EL (cell line): Measurements from ENCODE around the gene HLA-DRB1.
"Not testable (repeated sequence)": the region's sequence is repeated elsewhere in the genome, so short reads cannot be mapped to it uniquely, and the experiment has no call there.

Experiments
- DNase-seq: peaks from one replicate; pipeline ENCODE4 v3.0.0-alpha.2; 2016

The HLA-DRB1 gene

GRCh38 chr6:32608362-32608761 lies 18.7 kb upstream of the HLA-DRB1 start:
- DNase-seq = no peak

- no peak for DNase-seq
These were observed 18.3 kb upstream of the HLA-DRB1 start for GRCh38 chr6:32607988-32608298.

GRCh38 chr6:32607263-32607987 lies 17.8 kb upstream of the HLA-DRB1 start:
- DNase-seq = no peak

- no peak for DNase-seq
These were observed 14.8 kb upstream of the HLA-DRB1 start for GRCh38 chr6:32604434-32604877.

GRCh38 chr6:32603888-32604287 lies 14.2 kb upstream of the HLA-DRB1 start:
- no peak for DNase-seq

- DNase-seq = no peak
These were observed 13.6 kb upstream of the HLA-DRB1 start for GRCh38 chr6:32603222-32603621.

GRCh38 chr6:32602383-32602782 lies 12.7 kb upstream of the HLA-DRB1 start:
- no peak for DNase-seq

- no peak for DNase-seq
These were observed 7.4 kb upstream of the HLA-DRB1 start for GRCh38 chr6:32597024-32597423.

- not testable (repeated sequence) for DNase-seq
These were observed 1.1 kb upstream of the HLA-DRB1 start for GRCh38 chr6:32590713-32591112.

GRCh38 chr6:32588156-32588555 lies 1.5 kb downstream of the HLA-DRB1 start:
- no peak for DNase-seq

GRCh38 chr6:32583527-32583898 lies 6.1 kb downstream of the HLA-DRB1 start:
- no peak for DNase-seq

GRCh38 chr6:32581315-32582095 lies 8.1 kb downstream of the HLA-DRB1 start:
- no peak for DNase-seq

GRCh38 chr6:32580593-32580992 lies 9.1 kb downstream of the HLA-DRB1 start:
- DNase-seq = no peak

GRCh38 chr6:32578962-32579361 lies 10.7 kb downstream of the HLA-DRB1 start:
- no peak for DNase-seq

- DNase-seq = not testable (repeated sequence)
These were observed 12.2 kb downstream of the HLA-DRB1 start for GRCh38 chr6:32577493-32577892.

GRCh38 chr6:32576250-32576649 lies 13.4 kb downstream of the HLA-DRB1 start:
- no peak for DNase-seq

- DNase-seq = no peak
These were observed 19.2 kb downstream of the HLA-DRB1 start for GRCh38 chr6:32570363-32570905.

GRCh38 chr6:32568561-32568960 lies 21.1 kb downstream of the HLA-DRB1 start:
- no peak for DNase-seq

GRCh38 chr6:32566957-32567356 lies 22.7 kb downstream of the HLA-DRB1 start:
- no peak for DNase-seq

- DNase-seq = no peak
These were observed 24.1 kb downstream of the HLA-DRB1 start for GRCh38 chr6:32565511-32565910.

GRCh38 chr6:32562940-32563339 lies 26.7 kb downstream of the HLA-DRB1 start:
- no peak for DNase-seq

- DNase-seq = no peak
These were observed 29.9 kb downstream of the HLA-DRB1 start for GRCh38 chr6:32559747-32560146.

- no peak for DNase-seq
These were observed 31.1 kb downstream of the HLA-DRB1 start for GRCh38 chr6:32558426-32559057.
